Activated CD4-positive, alpha-beta T cell treated with anti-CD3 and anti-CD28 coated beads for 4 hours (primary cell): Measurements from ENCODE around the gene HNRNPUL1.
"Not testable (repeated sequence)": the region's sequence is repeated elsewhere in the genome, so short reads cannot be mapped to it uniquely, and the experiment has no call there.

Experiments used
- DNase-seq, 2 donors: peaks; one replicate each; pipeline ENCODE4 v3.0.0-alpha.2; 2020

HNRNPUL1 gene

DNA sequence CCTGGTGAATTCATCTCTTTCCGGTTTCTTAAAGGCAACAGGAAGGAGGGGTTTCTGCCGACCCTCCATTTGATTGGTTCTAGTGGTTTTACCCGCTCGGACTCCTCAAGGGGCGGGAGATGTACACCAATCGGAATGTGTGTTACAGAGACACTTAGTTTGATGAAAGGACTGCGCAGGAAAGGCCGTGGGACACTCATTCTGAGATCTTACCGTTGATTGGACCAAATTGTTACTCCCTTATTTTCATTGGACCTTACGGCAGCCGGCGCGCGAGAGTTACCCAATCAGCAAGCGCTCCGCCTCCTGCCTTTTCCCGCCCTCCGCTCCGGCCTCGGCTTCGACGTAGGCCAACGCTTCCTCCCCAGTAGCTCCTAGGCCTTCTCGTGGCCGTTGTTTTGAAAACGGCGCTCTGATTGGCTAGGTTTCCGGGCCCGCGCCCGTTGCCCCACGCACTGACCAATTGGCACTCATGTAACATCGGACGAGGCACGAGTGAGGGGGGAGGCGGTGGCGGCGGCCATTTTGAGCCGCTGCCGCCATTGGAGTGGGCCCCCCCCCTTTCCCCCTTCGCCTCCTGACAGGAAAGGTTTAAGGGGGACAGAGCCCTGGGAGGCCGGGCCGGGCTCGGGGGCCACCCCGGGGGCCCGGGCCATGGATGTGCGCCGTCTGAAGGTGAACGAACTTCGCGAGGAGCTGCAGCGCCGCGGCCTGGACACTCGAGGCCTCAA lies at the start of gene HNRNPUL1:
Gene HNRNPUL1 (plus strand): TSS at position 523 of the 731 bp plus-strand sequence. CDS start 132 bp downstream, at position 655.
- peak; percentile 98 to 99 for DNase-seq

DNA sequence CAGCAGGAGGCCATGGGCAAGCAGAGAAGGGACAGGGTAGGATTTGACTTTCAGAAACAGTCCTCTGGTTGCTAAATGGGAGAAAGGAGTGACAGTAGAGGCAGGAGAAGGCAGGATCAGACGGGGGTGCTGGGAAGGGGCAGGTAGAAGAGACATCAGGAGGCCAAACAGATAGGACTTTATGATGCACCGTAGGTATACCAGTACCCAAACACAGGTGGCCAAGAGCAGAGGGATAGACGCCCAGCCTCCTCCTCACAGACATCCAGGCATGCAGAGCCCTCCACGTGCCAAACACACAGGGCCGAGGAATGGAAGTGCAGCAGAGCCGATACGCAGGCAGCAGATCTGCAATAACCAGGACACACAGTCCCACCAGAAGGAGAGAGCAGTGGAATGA lies 46.4 kb upstream of the HNRNPUL1 start:
- DNase-seq: no peak

DNA sequence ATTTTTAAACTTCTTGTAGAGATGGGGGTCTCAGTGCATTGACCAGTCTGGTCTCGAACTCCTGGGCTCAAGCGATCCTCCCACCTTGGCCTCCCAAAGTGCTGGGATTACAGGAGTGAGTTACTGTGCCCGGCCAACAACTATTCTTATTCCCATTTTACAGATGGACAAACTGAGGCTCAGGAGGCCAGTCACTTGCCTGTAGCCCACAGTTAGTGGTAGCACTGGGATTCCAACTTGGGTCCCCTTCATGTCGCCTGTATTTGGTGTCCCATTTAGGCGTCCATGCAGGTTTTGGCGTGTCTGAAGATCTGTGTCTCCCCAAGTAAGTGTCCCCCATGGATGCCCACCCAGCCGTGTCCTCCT lies 45.9 kb upstream of the HNRNPUL1 start:
- no peak for DNase-seq

DNA sequence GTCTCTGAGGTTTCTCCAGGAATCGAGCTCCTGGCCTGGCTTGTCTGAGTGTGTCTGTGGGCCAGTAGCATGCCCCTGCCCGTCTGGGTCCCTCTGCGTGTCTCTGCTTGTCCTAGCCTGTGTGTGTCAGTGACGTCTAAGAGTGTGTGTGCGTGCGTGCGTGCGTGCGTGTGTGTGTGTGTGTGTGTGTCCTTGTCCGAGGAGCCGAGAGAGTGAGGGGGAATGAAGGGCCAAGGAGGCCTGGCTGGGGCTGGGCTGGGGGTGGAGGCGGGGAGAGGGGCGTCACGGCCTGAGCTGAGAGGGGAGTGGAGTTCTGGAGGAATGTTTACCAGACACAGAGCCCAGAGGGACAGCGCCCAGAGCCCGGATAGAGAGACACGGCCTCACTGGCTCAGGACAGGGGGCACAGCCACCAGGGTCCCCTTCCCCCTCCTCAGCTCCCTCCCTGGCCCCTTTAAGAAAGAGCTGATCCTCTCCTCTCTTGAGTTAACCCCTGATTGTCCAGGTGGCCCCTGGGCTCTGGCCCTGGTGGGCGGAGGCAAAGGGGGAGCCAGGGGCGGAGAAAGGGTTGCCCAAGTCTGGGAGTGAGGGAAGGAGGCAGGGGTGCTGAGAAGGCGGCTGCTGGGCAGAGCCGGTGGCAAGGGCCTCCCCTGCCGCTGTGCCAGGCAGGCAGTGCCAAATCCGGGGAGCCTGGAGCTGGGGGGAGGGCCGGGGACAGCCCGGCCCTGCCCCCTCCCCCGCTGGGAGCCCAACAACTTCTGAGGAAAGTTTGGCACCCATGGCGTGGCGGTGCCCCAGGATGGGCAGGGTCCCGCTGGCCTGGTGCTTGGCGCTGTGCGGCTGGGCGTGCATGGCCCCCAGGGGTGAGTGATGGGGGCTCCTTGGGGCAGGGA lies 45.3 kb upstream of the HNRNPUL1 start, which contains the start of gene AXL:
Gene AXL (plus strand): TSS at position 609 of the 893 bp plus-strand sequence. CDS start 170 bp downstream, at position 779.
- DNase-seq: no peak

DNA sequence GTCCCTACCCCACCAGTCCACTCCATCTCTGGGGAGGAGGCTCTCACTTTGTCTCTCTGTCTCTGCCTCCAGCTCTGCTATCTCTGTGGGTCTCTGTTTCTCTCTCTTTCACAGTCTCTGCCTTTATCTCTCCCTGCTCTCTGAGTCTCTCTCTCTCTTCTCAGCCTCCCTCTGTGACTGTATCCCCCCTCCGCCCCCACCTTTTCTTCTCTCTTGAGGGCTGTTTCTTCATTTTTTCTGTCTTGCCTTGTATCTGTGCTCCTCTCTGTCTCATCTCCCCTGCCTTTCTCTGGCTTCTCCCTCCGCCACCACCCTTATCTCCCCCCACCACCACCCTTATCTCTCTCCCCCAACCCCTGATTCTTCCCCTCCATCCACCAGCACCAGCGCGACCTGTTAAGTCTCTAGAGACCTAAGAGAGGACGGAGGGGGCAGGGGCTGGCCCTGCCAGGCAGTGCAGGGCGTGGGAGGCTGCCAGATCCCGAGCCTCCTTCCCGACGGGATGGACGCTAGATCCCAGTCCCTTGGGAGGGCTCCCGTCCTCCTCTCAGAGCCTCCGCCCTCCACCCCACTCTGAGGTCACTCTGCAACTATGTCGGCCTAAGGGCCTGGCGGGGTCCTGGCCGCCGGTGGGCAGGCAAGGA lies 44.1 kb upstream of the HNRNPUL1 start:
- no peak for DNase-seq

DNA sequence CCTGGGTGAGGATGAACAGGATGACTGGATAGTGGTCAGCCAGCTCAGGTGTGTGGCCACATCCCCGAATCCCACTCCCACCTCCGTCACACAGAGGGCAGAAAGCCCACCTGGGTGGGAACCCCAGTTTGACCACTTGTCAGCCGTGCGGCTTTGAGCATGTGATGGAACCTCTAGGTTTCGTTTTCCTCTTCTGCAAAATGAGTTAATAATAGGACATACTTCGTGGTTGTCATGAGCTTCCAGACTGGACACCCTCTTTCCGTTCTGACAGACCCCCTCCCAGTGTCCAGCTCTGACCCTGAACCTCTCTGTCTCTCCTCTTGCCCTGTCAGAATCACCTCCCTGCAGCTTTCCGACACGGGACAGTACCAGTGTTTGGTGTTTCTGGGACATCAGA lies 43.4 kb upstream of the HNRNPUL1 start:
- no peak for DNase-seq

DNA sequence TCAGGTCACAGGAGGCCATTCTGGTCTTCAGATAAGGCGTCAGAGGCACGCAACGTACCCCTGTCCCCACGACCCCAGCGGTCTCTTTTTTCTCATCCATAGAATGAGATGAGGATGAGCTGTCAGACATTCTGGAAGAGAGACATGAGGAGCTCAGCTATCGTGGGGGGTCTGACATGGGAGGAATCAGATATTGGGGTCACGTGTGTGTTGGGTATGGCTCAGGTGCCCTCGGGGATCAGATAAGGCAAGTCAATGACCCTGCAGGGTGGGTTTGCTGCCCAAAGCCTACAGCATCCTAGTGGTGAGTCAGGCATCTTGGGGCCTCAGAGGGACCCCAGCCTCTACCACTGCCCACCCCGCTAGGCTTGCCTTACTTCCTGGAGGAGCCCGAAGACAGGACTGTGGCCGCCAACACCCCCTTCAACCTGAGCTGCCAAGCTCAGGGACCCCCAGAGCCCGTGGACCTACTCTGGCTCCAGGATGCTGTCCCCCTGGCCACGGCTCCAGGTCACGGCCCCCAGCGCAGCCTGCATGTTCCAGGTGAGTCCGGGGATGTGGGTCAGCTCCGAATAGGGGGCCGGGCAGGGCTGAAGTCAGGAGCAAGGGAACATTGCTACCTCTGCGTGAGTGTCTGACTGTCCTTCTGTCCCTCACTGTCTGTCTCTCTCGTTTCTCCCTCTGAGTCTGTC lies 42.5 kb upstream of the HNRNPUL1 start:
- DNase-seq: no peak

DNA sequence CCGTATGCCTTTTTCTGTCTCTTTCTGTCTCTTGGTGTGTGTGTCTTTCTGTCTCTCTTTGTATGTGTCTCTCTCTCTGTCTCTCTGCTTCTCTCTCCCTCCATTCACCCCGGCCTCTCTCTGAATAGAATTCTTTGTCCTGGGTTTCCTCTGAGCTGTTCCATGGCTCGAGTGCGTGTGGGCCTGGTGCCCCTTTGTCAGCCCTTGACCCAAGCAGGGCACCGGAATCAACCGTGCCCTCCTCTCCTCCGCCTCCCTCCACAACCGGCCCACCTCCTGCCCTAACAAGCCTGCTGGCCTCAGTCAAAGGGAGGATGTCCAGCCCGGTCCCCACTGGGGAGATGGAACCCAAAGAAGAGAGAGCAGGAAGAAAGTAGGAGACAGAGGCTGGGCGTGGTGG lies 41.9 kb upstream of the HNRNPUL1 start:
- no peak for DNase-seq

DNA sequence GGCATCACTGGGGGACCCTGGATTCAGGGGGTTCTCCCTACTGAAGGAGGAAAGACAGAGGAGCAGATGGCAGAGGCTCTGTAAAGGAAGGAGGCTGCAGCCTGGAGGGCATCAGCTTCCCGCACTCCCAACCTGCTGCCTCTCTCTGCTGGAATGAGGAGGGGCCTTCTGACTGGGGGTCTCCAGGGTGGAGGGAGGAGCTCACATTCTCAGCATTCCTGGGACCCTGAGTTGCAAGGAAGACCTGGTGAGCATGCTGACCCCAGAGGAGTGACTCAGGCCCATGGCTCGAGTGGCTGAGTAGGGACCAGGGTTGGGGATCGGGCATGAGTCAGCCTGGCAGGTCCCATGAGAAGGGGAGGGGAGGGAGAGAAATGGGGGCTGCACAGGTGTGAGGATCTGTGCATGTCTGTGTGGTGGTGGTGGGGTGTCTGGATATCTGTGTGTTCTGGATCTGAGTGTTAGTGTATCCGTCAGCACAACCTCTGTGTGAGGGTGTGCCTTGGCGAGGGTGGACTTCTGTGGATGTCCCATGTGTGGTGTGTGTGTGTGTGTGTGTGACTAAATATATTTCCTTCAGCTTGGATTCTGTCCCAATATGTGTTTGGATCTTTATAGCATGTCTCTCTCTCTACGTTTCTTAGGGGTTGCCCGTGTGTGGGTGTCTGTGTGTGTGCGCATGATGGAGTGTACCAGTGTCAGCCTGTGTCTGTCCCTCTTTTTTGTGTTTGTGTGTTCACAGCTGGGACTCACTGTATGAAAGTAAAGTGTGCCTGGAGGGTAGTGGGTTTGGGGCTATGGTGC lies 40.5 kb upstream of the HNRNPUL1 start:
- no peak for DNase-seq

DNA sequence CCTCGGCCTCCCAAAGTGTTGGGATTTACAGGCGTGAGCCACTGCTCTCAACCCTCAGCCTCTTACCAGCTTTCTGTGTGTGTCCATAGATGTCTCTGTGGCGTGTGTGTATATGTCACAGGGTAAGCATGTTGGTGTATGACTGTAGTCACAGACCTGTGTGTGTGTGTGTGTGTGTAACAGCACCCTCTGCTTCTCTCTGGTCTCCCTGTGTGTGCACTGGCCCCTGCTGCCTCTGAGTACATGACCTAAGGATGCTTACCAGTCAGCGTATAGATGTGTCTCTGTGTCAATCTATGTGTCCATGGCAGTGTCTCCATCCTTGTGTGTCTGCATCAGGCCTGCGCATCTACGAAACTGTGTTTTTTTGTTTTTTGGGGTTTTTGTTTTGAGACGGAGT lies 39.5 kb upstream of the HNRNPUL1 start:
- DNase-seq: no peak

DNA sequence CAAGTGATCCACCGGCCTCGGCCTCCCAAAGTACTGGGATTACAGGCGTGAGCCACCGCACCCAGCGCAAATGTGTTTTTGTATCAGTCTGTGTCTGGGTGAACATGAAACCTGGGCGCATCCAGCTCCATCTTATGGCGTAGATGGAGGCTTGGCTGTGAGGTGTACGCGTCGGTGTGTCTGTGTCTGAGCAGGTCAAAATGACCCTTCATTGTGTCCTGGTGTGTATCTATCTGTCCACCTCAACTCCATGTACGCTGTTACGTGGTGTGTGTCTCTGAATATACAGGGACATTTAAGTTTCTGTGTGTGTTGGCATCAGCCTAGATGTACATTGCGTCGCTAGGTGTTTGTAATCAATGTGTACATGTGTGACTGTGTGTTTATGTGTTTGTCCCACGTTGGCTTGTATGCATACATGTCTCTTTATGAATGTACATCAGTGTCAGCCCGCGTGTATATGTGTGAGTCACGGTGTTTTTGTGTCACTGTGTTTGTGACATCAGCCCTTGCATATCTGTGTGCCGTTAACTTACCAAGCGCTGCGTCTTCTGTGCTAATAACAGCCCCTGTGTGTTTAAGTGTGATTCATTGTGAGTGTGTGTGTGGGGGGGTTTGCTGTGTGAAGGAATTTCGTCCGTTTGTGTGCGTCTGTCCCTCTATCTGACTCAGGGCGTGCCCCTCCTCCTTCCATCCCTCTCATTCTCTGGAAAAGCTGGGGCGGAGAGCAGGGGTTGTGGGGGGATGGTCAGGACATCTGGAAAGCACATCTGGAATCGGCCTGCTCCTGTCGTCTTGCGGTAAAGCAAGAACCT lies 38.7 kb upstream of the HNRNPUL1 start:
- DNase-seq: peak; percentile 49 to 56

DNA sequence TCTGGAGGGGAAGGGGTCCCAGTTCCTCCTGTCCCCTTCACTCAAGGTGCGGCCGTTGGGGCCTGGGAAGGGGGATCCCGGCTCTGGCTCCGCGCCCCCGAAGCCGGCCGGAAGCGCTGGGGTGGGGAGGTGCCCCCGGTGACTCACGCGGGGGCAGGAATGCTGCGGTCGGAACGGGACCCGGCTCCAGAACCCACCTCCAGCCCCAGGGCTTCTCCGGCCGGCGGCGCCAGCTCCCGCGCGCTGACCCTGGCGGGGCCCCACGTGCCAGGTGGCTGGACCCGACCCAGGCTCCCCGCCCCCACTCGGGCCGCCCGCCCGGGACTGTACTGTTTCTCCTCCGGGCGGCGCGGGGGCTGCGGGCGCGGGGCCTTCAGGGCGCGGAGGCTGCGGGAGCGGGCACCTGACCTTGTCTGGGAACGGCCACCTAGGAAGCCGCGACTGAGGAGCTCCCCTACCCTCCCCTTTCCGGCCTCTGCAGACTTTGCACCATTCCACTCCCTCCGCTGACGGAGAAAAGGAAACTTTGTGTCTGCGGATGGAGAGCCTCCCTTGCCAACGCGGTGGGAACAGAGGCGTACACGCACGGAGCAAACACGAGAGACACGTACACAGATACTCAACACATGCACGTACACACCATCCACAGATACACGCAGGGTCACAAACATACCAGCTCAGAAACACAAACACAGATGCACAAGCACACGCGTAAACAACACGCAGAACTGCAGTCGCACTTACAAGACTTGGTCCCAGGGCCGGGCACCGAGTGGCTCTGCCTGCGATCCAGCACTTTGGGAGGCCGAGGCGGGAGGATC lies 37.9 kb upstream of the HNRNPUL1 start:
- DNase-seq: peak; percentile 35 to 39

DNA sequence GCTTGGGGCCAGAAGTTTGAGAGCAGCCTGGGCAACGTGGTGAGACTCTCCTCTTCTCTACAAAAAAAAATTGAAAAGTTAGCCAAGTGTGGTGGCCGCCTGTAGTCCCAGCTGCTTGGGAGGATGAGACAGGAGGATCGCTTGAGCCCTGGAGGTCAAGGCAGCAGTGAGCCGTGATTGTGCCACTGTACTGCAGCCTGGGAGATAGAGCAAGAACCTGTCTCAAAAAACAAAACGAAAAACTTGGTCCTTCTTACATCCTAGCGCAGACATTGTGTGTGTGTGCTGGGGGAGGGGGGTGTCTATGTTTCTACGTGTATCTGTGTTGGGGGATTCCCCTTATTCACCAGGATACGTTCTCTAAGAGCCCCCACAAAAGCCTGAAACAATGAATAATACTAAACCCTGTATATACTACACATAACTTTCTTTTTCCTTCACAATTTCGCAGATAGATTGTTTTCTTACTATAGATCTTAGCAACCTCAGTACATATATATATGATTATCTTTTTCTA lies 37.2 kb upstream of the HNRNPUL1 start:
- DNase-seq: no peak

DNA sequence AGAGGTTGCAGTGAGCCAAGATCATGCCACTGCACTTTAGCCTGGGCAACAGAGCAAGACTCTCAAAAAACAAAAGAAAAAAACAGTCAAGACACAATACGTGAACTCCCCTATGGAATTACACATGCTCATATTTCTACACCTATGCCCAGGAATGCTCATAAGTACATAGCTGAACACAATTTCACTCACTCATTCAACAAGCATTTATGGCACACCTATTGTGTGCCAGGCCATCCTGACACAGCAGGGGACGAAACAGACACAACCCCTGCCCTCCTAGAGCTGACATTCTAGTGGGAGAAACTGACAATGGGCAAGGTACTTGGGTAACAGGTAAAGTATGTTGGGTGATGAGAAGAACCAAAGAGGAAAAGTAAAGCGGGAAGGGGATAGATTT lies 35.7 kb upstream of the HNRNPUL1 start:
- DNase-seq: no peak

DNA sequence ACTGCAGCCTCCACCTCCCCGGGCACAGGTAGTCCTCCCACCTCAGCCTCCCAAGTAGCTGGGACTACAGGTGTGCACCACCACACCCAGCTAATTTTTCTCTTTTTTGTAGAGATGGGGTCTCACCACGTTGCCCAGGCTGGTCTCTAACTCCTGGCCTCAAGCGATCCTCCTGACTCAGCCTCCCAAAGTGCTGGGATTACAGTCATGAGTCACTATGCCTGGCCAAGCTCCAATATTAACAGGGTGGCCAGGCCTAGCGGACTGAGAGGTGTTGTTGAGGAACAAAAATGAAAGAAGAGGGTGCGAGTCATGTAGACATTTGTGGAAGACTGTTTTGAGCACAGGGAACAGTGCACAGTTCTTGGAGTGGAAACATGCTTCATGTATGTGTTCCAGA lies 34.8 kb upstream of the HNRNPUL1 start:
- not testable (repeated sequence) for DNase-seq

DNA sequence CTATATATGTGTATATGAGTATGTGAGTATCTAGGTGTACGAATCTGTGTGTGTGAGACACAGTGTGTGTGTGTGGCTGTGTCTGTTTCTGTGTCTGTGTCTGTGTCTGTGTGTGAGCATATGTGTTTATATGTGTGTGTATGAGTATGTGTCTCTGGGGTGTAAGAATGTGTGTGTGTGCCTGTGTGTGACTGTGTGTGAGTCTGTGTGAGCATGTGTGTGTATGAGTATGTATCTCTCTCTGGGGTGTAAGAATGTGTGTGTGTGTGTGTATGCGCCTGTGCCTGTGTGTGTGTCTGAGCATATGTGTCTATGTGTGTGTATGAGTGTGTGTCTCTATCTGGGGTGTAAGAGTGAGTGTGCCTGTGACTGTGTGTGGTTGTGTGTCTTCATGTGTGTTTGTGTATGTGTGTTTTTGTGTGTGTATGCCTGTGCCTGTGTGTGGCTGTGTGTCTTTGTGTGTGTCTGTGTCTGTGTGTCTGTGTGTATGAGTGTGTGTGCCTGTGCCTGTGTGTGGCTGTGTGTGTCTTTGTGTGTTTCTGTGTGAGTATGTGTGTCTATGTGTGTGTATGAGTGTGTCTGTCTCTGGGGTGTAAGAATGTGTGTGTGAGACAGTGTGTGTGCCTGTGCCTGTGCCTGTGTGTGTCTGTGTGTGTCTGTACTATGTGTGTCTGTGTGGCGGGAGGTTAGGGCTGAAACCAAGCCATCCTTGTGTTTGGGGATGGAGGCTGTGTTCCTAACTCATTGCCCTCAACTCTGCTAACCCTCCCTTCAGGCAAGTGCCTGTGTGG lies 33.9 kb upstream of the HNRNPUL1 start:
- DNase-seq: no peak

DNA sequence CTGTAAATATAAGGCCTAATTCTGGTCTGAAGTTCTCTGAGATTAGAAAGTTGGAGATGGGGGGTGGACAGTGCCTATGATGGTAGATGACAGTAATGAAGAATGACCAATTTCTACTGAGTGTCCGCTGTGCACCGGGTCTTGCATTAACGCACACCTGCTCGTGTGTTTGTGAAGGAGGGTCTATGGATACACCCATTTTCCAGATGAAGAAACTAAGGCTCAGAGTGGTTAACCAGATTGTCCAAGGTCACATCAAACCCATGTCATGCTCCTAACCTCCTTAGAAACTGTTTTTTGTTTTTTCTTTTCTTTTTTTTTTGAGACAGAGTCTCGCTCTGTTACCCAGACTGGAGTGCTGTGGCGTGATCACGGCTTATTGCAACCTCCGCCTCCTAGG lies 31.5 kb upstream of the HNRNPUL1 start:
- no peak for DNase-seq

DNA sequence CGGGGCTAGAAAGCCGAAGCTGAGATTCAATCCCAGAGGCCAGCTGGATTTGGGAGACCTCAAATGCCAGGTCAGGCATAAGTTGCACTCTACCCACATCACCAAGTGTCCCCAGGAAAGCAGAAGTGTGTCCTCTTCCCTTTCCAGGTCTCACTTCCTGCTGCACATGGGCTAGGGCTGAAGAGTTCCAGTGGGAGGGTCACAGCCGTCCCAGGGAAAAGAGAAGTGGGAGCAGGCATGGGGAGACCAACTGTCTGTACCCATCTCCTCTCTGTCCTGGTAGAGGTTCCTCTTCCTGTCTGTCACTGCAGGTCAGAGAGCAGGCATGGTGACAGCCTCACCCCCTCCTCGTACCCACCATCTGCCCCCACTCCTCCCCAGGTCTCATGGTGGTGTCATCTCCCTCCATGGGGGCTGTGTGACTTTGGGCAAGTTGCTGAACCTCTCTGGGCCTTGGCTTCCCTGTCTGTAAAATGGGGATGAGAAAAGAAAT lies 30.4 kb upstream of the HNRNPUL1 start:
- no peak for DNase-seq
